MCF 10A (cell line): Measurements from ENCODE around the gene AMACR. TPM values are rescaled to one million over a fixed set of nuclear protein-coding genes. Genes with fewer than 3 reads are reported as not detected.

Experiments used
- BruUV-seq: library from RNA; stranded (reverse); fragments of 400-500 nt; replicated peaks from 2 replicates; lab custom pipeline; 2021; lab: Mats Ljungman, UMichigan
- CTCF ChIA-PET: fragments of 300-600 bp; sonication (Branson Sonifier 250); formaldehyde crosslinking; extraction: SDS; loops from one replicate; lab custom pipeline; 2021; ENCODE audit warnings: antibody characterized with exemption, inconsistent platforms; lab: Yijun Ruan, JAX
- POLR2A ChIA-PET: fragments of 300-600, 350-650 bp; sonication (Branson Sonifier 250); formaldehyde crosslinking; extraction: SDS; loops from one replicate; lab custom pipeline; 2020; ENCODE audit warnings: antibody characterized with exemption, inconsistent platforms; lab: Yijun Ruan, JAX
- DNase-seq: peaks from one replicate; pipeline ENCODE4 v3.0.0-alpha.2; 2018; ENCODE audit not compliant: unreplicated experiment
- H3K27ac Mint-ChIP-seq: one replicate; pipeline ENCODE4 v1.8.0; 2022; ENCODE audit warnings: mild to moderate bottlenecking, low read depth, mixed read lengths; ENCODE audit not compliant: unreplicated experiment
- H3K27me3 Mint-ChIP-seq: one replicate; pipeline ENCODE4 v1.8.0; 2022; ENCODE audit warnings: mixed read lengths; ENCODE audit not compliant: insufficient read depth, unreplicated experiment
- H3K36me3 Mint-ChIP-seq: one replicate; pipeline ENCODE4 v1.8.0; 2022; ENCODE audit warnings: mild to moderate bottlenecking, moderate library complexity, mixed read lengths; ENCODE audit not compliant: insufficient read depth, unreplicated experiment
- H3K4me1 Mint-ChIP-seq: one replicate; pipeline ENCODE4 v1.8.0; 2022; ENCODE audit warnings: mixed read lengths; ENCODE audit not compliant: insufficient read depth, unreplicated experiment
- H3K4me3 Mint-ChIP-seq: one replicate; pipeline ENCODE4 v1.8.0; 2022; ENCODE audit warnings: mild to moderate bottlenecking, moderate library complexity, mixed read lengths; ENCODE audit not compliant: unreplicated experiment
- H3K9me3 Mint-ChIP-seq: one replicate; pipeline ENCODE4 v1.8.0; 2022; ENCODE audit warnings: mixed read lengths; ENCODE audit not compliant: unreplicated experiment
- intact Hi-C: fragments of 100-400 bp; cut with micrococcal nuclease; formaldehyde crosslinking; loops from 2 replicates; pipeline ENCODE4 v1.14.1; 2022
- total RNA-seq: library from RNA; stranded (reverse); gene quantifications from 2 replicates; pipeline ENCODE4 v1.2.3, GENCODE V29; 2022
- TF ChIP-seq, protein P1 (sequence below): fragments of 200-600 bp; IDR thresholded peaks from one replicate; pipeline ENCODE4 v1.8.0; 2022; ENCODE audit warnings: antibody characterized with exemption, mild to moderate bottlenecking; ENCODE audit not compliant: unreplicated experiment

Gene AMACR
- total RNA-seq, 1 experiment from 2014 or later = 7.9 TPM

DNA sequence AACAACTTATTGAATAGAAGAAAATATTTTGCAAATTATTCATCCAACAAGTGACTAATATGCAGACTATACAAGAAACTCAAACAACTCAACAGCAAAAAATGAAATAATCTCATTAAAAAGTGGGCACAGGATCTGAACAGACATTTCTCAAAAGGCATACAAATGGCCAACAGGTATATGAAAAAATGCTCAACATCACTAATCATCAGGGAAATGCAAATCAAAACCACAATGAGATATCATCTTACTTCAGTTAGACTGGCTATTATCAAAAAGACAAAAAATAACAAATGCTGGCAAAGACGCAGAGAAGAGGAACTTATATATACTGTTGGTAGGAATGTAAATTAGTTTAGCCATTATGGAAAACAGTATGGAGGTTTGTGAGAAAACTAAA is 1.8 kb upstream of the AMACR start:
- ChIA-PET CTCF (no interaction called here), POLR2A (interaction anchor here (1.5 to 1.6 kb wide), 2 partner anchors 22 to 53 kb away, joined by 3 to 6 read pairs; no protein-coding TSS in a partner anchor)
- Mint-ChIP-seq H3K4me1 (peaks cover 13% of the 10 kb centered on the region), H3K4me3 (no peak overlapping the region), H3K36me3 (peaks cover 6% of the 10 kb centered on the region), H3K27ac (peak overlapping the region; percentile 57), H3K27me3 (no peaks in the 10 kb centered on the region), H3K9me3 (no peaks in the 10 kb centered on the region)
- BruUV-seq = no TSS peak
- DNase-seq = no peak
- intact Hi-C loops = no loop called here
- TF ChIP-seq, protein P1, sequence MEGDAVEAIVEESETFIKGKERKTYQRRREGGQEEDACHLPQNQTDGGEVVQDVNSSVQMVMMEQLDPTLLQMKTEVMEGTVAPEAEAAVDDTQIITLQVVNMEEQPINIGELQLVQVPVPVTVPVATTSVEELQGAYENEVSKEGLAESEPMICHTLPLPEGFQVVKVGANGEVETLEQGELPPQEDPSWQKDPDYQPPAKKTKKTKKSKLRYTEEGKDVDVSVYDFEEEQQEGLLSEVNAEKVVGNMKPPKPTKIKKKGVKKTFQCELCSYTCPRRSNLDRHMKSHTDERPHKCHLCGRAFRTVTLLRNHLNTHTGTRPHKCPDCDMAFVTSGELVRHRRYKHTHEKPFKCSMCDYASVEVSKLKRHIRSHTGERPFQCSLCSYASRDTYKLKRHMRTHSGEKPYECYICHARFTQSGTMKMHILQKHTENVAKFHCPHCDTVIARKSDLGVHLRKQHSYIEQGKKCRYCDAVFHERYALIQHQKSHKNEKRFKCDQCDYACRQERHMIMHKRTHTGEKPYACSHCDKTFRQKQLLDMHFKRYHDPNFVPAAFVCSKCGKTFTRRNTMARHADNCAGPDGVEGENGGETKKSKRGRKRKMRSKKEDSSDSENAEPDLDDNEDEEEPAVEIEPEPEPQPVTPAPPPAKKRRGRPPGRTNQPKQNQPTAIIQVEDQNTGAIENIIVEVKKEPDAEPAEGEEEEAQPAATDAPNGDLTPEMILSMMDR = no peak

DNA sequence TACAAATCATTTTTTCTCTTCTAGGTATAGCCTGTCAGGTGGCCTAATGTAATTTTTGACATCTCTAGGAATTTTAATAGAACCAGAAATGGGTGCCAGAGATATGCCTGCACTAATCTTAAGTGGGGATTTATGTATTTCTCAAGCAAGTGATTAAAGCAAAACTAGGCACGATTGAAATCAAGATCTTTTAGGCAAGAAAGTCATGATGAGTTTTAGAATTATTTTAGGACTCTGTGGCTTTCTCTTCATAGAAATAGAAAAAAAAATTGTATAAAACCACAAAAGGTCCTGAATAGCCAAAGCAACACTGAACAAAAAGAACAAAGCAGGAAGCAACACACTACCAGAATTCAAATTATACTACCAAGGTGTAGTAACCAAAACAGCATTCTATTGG is 952 bp upstream of the AMACR start:
- ChIA-PET CTCF (interaction anchor here (0.6 to 1.3 kb wide), 4 partner anchors 11 to 73 kb away, joined by 3 to 6 read pairs (median 4); no protein-coding TSS in a partner anchor), POLR2A (interaction anchor here (0.6 to 1.7 kb wide), 12 partner anchors 8 to 906 kb away, joined by 3 to 10 read pairs (median 4); partner anchors contain the start of genes BRIX1 and RAD1)
- intact Hi-C loops = no loop called here
- BruUV-seq = no TSS peak
- DNase-seq = no peak
- H3K9me3 Mint-ChIP-seq = no peaks in the 10 kb centered on the region
- H3K27ac Mint-ChIP-seq = peak overlapping the region; percentile 57
- no peaks in the 10 kb centered on the region for H3K27me3 Mint-ChIP-seq
- peaks cover 13% of the 10 kb centered on the region for H3K4me1 Mint-ChIP-seq
- H3K36me3 Mint-ChIP-seq = peaks cover 14% of the 10 kb centered on the region
- peak overlapping the region; percentile 75 for H3K4me3 Mint-ChIP-seq
- TF ChIP-seq, protein P1 = no peak

DNA sequence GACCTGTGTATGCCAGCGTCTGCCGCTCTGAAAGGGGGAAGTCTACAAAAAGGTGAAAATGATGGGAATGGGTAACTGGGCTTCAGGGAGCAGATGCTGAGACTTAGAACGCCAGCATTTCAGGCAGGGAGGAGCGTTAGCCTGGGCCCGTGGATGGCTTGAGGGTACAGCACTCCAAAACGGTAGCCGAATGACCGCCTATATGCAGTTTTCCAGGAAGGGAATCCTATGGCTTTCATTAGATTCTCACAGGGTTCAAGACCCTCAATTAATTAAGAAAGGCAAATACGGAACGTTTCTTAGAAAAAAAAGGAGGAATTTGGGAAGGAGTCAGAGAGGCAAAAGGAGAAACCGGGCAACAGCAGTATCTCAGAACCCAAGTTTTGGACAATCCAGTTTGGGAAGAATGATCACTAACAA is 639 bp downstream of the AMACR start:
- peak; percentile 6 for DNase-seq

DNA sequence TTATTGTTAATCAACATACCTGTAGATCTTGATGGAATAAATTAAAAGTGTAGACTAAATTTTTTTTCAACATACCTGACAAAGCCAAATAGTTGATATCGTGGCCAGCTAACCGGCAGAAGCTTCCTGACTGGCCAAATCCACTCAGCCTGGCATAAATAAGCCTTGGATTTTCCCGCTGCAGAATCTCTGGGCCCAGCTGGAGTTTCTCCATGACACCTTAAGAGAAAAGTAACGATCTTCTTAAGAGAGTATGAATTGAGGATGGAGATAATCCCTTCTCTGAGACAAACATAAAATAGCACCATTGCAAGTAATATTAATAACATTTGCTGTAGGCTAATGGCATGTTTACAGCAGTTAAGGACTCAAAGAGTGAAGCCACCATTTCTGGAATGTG is 2.2 kb downstream of the AMACR start:
- H3K36me3 Mint-ChIP-seq = peaks cover 28% of the 10 kb centered on the region
- intact Hi-C loops = no loop called here
- CTCF ChIA-PET = interaction anchor here (0.6 to 2.5 kb wide), 3 partner anchors 9 to 469 kb away, joined by 3 to 24 read pairs (median 5); no protein-coding TSS in a partner anchor
- H3K4me3 Mint-ChIP-seq = no peak overlapping the region
- H3K9me3 Mint-ChIP-seq = no peaks in the 10 kb centered on the region
- no TSS peak for BruUV-seq
- H3K27ac Mint-ChIP-seq = no peak overlapping the region
- peaks cover 13% of the 10 kb centered on the region for H3K4me1 Mint-ChIP-seq
- DNase-seq = no peak
- TF ChIP-seq, protein P1 = no peak
- POLR2A ChIA-PET = interaction anchor here (0.6 to 1.4 kb wide), 2 partner anchors 45 to 909 kb away, joined by 3 read pairs; partner anchors contain the start of gene RAD1
- H3K27me3 Mint-ChIP-seq = no peaks in the 10 kb centered on the region

More for the DNA sequence above, 639 bp downstream of the AMACR start:
- CTCF ChIA-PET = interaction anchor here (0.6 to 2.5 kb wide), 2 partner anchors 10 to 155 kb away, joined by 3 to 24 read pairs; no protein-coding TSS in a partner anchor
- H3K4me3 Mint-ChIP-seq = peak overlapping the region; percentile 75
- H3K27me3 Mint-ChIP-seq = no peaks in the 10 kb centered on the region
- POLR2A ChIA-PET = interaction anchor here (1.3 to 1.7 kb wide), 10 partner anchors 9 to 923 kb away, joined by 3 to 10 read pairs (median 4); partner anchors contain the start of genes BRIX1, DNAJC21 and RAD1
- BruUV-seq = no TSS peak
- peaks cover 28% of the 10 kb centered on the region for H3K36me3 Mint-ChIP-seq
- H3K4me1 Mint-ChIP-seq = peaks cover 13% of the 10 kb centered on the region
- intact Hi-C loops = no loop called here
- TF ChIP-seq, protein P1 = no peak
- peak overlapping the region; percentile 57 for H3K27ac Mint-ChIP-seq
- no peaks in the 10 kb centered on the region for H3K9me3 Mint-ChIP-seq
